Gastroesophageal sphincter (tissue), 4 donors: ENCODE data around the gene LRRC43. TPM values are rescaled to one million over a fixed set of nuclear protein-coding genes. Genes with fewer than 3 reads are reported as not detected.

Experiments used
- ATAC-seq: fragments of 150-250 bp; one replicate; pipeline ENCODE4 v1.9.1; 2016; ENCODE audit warnings: mild to moderate bottlenecking, moderate library complexity
- H3K27ac ChIP-seq, 4 donors: fragments of 200-600 bp; sonication (generic) in 3 of 4; 1 replicate in 3 of 4; 2 replicates in 1 of 4; pipeline ENCODE4 v1.5.1; 2016 to 2019
- H3K27me3 ChIP-seq: fragments of 200-600 bp; sonication (generic); one replicate; pipeline ENCODE4 v1.5.1; 2019
- H3K36me3 ChIP-seq, 2 donors: fragments of 200-600 bp; sonication (generic); one replicate each; pipeline ENCODE4 v1.5.1; 2019; ENCODE audit warnings: control low read depth in 1 of 2
- H3K4me1 ChIP-seq, 3 donors: fragments of 200-600 bp; sonication (generic); 1 replicate in 2 of 3; 2 replicates in 1 of 3; pipeline ENCODE4 v1.5.1; 2016 to 2019; ENCODE audit warnings: control low read depth in 2 of 3
- H3K4me3 ChIP-seq, 2 donors: fragments of 200-600 bp; sonication (generic); one replicate each; pipeline ENCODE4 v1.5.1; 2019; ENCODE audit warnings: mild to moderate bottlenecking in 1 of 2, moderate library complexity in 1 of 2
- H3K9me3 ChIP-seq, 3 donors: fragments of 200-600 bp; sonication (generic); one replicate each; pipeline ENCODE4 v1.5.1; 2017 to 2019; ENCODE audit warnings: control low read depth in 2 of 3
- CTCF ChIP-seq, 4 experiments: fragments of 200-600 bp in 2 of 4; fragments of 450-650 bp in 2 of 4; sonication (generic) in 1 of 4; IDR thresholded peaks; one replicate each; pipeline ENCODE4 v1.5.1; 2017 to 2019; ENCODE audit warnings: antibody characterized with exemption in 4 of 4, mild to moderate bottlenecking in 2 of 4, moderate library complexity in 2 of 4
- EP300 ChIP-seq: sonication (generic); formaldehyde crosslinking; IDR thresholded peaks from one replicate; pipeline ENCODE4 v1.6.1; 2017; ENCODE audit warnings: antibody characterized with exemption, mild to moderate bottlenecking
- POLR2A ChIP-seq, 2 donors: fragments of 450-650 bp; IDR thresholded peaks; one replicate each; pipeline ENCODE4 v1.6.1; 2017; ENCODE audit warnings: antibody characterized with exemption in 2 of 2, mild to moderate bottlenecking in 2 of 2, moderate library complexity in 1 of 2
- POLR2AphosphoS5 ChIP-seq: sonication (generic); formaldehyde crosslinking; IDR thresholded peaks from one replicate; pipeline ENCODE4 v1.6.1; 2017; ENCODE audit warnings: antibody characterized with exemption
- WGBS, 2 donors: methylation state at CpG; one replicate each; pipeline ENCODE4 v1.1.5; 2018; ENCODE audit warnings: low coverage in 1 of 2; 5-methylcytosine and 5-hydroxymethylcytosine counted together
- total RNA-seq, 4 donors: library from RNA; depleted of rRNA; stranded (reverse); fragments of >200 nt; gene quantifications; one replicate each; pipeline ENCODE4 v1.1.0, GENCODE V29; 2016

Gene LRRC43
- total RNA-seq, 4 donors from 2014 or later = 1.5 to 9.8 (median 3.6) TPM

- Histone ChIP-seq H3K4me3 (no peak overlapping the region), H3K27me3 (peaks cover 37% of the 10 kb centered on the region), H3K9me3 (peaks cover 0 to 6% (median 0%) of the 10 kb centered on the region in 3 donors), H3K36me3 (no peaks in the 10 kb centered on the region), H3K4me1 (no peaks in the 10 kb centered on the region), H3K27ac (no peak overlapping the region)
- no peak for TF ChIP-seq POLR2AphosphoS5
- no peak for TF ChIP-seq CTCF (IDR thresholded peaks at IDR 0.05)
- TF ChIP-seq EP300 = no peak
- TF ChIP-seq POLR2A (IDR thresholded peaks at IDR 0.05) = no peak
- ATAC-seq = no peak
- WGBS, 2 donors = 76 to 90% methylated on average over 3 of the region's 4 CpGs
These were observed 12.5 kb downstream of the LRRC43 start for GRCh38 chr12:122195405-122195804.

- Histone ChIP-seq H3K9me3 (peaks cover 0 to 6% (median 0%) of the 10 kb centered on the region in 3 donors), H3K36me3 (no peaks in the 10 kb centered on the region), H3K4me1 (no peaks in the 10 kb centered on the region), H3K27ac (no peak overlapping the region), H3K27me3 (peaks cover 58% of the 10 kb centered on the region), H3K4me3 (no peak overlapping the region)
- no peak for TF ChIP-seq POLR2AphosphoS5
- TF ChIP-seq EP300 = no peak
- TF ChIP-seq CTCF (IDR thresholded peaks at IDR 0.05) = no peak
- no peak for TF ChIP-seq POLR2A (IDR thresholded peaks at IDR 0.05)
- WGBS, 2 donors = 33 to 44% methylated on average over 1 of the region's 1 CpG
- no peak for ATAC-seq
These were observed 14.7 kb downstream of the LRRC43 start for GRCh38 chr12:122197612-122197966.

- Histone ChIP-seq H3K4me1 (peaks cover 0 to 21% (median 11%) of the 10 kb centered on the region in 3 donors), H3K9me3 (peaks cover 0 to 6% (median 0%) of the 10 kb centered on the region in 3 donors), H3K27ac (no peak overlapping the region), H3K4me3 (no peak overlapping the region), H3K36me3 (no peaks in the 10 kb centered on the region), H3K27me3 (peaks cover 80% of the 10 kb centered on the region)
- ATAC-seq = no peak
- no peak for TF ChIP-seq POLR2A (IDR thresholded peaks at IDR 0.05)
- 82 to 94% methylated on average over 13 to 20 of the region's 29 CpGs for WGBS, 2 donors
These were observed 16.8 kb downstream of the LRRC43 start for GRCh38 chr12:122199484-122200355.

- Histone ChIP-seq H3K4me3 (no peak overlapping the region), H3K27me3 (peaks cover 89% of the 10 kb centered on the region), H3K36me3 (no peaks in the 10 kb centered on the region), H3K4me1 (peaks cover 0 to 30% (median 11%) of the 10 kb centered on the region in 3 donors), H3K27ac (no peak overlapping the region), H3K9me3 (no peaks in the 10 kb centered on the region)
- no peak for ATAC-seq
- no peak for TF ChIP-seq CTCF (IDR thresholded peaks at IDR 0.05)
- TF ChIP-seq EP300 = no peak
- TF ChIP-seq POLR2AphosphoS5 = no peak
- TF ChIP-seq POLR2A (IDR thresholded peaks at IDR 0.05) = no peak
- 66 to 86% methylated on average over 6 to 7 of the region's 24 CpGs for WGBS, 2 donors
These were observed 17.7 kb downstream of the LRRC43 start for GRCh38 chr12:122200541-122201175.

GRCh38 chr12:122201381-122201780, 18.5 kb downstream of the LRRC43 start:
- Histone ChIP-seq H3K4me1 (peaks cover 0 to 34% (median 11%) of the 10 kb centered on the region in 3 donors), H3K27me3 (peaks cover 90% of the 10 kb centered on the region), H3K36me3 (no peaks in the 10 kb centered on the region), H3K27ac (no peak overlapping the region), H3K4me3 (no peak overlapping the region), H3K9me3 (no peaks in the 10 kb centered on the region)
- WGBS, 2 donors = 100% methylated on average over 2 to 3 of the region's 5 CpGs
- no peak for ATAC-seq
- TF ChIP-seq POLR2A (IDR thresholded peaks at IDR 0.05) = no peak
- no peak for TF ChIP-seq EP300
- no peak for TF ChIP-seq POLR2AphosphoS5
- TF ChIP-seq CTCF (IDR thresholded peaks at IDR 0.05) = no peak
